Inferior parietal cortex (tissue), 1 donor: Measurements from ENCODE around the gene SMAD3.
"Not testable (repeated sequence)": the region's sequence is repeated elsewhere in the genome, so short reads cannot be mapped to it uniquely, and the experiment has no call there.

Experiments used
- DNase-seq: peaks from one replicate; pipeline ENCODE4 v3.0.0-alpha.2; 2016; ENCODE audit errors: extremely low spot score

SMAD3 gene

GRCh38 chr15:67063689-67064606 lies 1.5 kb upstream of the SMAD3 start:
- DNase-seq: no peak

GRCh38 chr15:67064607-67065530 lies 533 bp upstream of the SMAD3 start:
- no peak for DNase-seq

DNA sequence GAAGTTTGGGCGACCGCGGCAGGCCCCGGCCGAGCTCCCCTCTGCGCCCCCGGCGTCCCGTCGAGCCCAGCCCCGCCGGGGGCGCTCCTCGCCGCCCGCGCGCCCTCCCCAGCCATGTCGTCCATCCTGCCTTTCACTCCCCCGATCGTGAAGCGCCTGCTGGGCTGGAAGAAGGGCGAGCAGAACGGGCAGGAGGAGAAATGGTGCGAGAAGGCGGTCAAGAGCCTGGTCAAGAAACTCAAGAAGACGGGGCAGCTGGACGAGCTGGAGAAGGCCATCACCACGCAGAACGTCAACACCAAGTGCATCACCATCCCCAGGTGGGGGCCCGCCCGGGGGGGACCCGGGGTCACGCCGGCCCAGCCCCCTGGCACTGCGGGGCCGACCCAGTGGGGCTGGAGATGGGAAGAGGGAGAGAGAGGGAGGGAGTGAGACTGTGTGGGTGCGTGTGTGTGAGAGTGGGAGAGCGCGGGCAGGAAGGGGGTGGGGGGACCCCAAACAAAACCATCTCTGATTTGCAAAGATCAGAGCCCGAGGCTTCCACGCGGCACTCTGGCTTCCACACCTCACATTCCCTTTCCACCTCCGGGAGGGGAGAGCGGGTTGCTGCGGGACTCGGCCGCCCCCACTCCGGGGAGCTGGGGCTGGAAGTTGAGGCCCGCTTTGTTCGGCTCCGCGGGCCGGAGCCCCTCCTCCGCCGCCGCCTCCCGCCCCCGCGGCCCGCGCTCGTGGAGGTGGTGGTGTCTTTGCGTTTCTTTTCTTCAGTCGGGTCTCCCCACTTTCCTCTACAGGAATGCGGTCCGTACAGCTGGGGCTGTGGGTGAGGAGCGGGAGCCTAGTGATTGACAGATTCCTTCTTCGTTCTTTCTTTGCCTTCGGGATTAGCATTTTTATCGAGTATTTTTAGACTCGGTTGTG lies 898 bp downstream of the SMAD3 start:
- no peak for DNase-seq

DNA sequence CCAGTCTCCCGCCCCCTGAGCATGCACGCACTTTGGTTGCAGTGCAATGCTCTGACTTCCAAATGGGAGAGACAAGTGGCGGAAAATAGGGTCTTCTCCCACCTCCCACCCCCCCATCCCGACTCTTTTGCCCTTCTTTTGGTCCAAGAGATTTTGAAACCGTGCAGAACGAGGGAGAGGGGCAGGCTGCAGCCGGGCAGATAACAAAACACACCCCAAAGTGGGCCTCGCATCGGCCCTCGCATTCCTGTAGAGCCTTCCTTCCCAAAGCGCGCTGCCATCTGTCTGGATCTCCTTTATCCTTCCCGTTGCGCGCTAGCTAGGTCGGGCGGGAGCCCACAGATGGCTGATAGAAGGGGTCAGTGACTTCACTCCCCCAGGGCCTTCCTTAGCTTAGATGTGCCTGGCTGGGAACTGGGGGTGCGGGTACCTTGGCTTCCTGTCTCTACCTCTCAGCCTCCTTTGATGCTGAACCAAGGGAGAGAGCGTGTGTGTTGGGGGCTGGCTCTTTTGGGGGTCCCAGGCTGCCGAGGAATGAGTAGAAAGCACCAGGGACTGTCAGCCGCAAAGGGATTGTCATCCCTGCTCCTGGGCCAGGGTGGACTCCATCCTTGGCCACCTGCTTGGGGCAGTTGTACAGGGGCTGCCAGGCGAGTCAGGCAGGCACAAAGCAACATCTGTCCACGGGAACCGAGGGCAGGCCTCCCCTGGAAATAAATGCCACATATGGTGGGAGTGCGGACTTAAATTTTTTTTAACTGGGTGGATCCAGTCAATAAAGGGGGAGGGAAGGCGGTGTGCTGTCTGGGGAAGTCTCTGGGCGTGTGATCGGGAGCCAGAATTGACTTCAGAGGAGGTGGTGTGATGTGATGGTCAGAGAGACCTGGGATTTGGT lies 1.8 kb downstream of the SMAD3 start:
- no peak for DNase-seq

DNA sequence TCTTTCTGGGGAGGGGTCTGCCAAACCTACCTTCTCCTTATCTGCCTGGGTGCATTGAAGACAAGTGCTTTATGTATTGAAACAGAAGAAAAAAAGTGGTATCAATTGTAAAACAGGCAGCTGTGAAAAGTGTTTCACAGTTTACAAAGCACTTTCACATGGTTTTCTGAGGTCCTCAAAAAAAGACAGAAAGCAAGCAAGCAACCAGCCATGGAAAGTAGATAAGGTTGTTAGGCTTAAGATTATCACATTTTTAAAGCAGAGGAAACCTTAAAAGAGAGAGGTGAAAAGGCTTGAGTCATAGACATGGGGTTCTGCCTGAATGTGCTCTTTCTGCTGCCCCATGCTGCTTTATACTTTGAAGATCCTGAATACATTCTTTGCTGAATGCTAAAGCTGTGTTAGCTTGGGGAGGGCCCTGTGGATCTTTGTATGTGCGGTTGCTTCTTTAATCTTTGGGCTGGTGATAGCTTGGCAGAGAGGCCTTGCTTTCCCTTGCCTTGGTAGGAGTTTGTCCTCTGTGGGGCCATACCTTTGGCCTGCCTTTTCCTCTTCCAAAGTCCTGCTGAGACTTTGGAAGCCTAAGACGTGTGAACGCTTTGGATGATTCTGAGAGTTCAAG lies 2.6 kb downstream of the SMAD3 start:
- no peak for DNase-seq

DNA sequence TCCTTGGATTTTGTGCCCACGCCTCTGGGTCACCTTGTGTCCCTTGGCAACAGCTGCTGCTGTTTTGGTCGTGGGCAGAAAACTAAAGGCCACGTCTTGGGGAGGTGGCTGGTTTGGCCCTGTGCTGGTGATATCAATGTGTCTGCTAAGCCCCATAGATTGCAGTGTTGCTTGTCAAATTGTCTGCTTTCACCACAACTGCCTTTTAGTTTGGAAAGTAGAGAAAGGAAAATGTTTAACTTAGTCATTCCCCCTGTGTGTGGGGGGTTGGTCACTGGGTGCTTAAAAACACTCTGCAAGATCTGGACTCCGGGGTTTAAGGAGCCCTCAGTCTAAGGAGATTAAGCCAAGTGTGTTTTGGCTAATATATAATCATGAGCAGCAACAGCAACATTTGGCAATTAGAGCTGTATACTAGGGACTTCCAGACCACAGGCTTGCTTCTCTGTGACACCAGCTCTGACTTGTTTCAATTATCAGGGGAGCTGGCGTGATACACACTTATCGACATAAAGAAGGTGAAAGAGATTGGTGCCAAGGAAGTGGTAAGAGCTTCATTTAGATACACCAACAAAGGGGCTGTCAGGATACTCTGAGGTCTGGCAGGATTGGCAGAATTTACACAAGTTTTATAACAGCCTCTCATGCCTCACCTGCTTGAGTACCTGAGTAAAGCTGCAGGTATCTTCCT lies 3.5 kb downstream of the SMAD3 start:
- DNase-seq: no peak

DNA sequence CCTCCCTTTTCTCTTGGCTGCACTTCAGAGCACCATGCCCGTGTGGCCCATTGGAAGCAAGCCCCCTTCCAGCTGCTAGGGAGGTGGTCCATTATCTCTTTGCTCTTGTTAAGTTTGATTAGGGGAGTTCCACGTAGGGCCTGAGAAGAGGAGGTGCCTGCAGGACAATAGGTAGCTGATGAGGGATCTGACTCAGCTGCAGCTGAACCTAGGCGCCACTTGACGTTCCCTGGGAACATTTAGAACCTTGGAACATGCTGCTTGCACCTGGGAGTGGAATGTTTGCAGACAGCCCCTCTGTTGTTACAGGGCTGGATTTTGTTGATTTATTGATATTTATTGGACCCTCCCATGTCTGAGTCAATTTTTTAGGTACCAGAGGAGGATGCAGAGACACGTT lies 4.7 kb downstream of the SMAD3 start:
- DNase-seq: no peak

GRCh38 chr15:67070892-67071664 lies 5.7 kb downstream of the SMAD3 start:
- DNase-seq: no peak

GRCh38 chr15:67072442-67072841 lies 7.0 kb downstream of the SMAD3 start:
- DNase-seq: no peak

GRCh38 chr15:67072958-67073357 lies 7.6 kb downstream of the SMAD3 start:
- no peak for DNase-seq

GRCh38 chr15:67074886-67075229 lies 9.5 kb downstream of the SMAD3 start:
- DNase-seq: no peak

- DNase-seq: not testable (repeated sequence)
Measured at GRCh38 chr15:67075555-67076135, 10.2 kb downstream of the SMAD3 start.

DNA sequence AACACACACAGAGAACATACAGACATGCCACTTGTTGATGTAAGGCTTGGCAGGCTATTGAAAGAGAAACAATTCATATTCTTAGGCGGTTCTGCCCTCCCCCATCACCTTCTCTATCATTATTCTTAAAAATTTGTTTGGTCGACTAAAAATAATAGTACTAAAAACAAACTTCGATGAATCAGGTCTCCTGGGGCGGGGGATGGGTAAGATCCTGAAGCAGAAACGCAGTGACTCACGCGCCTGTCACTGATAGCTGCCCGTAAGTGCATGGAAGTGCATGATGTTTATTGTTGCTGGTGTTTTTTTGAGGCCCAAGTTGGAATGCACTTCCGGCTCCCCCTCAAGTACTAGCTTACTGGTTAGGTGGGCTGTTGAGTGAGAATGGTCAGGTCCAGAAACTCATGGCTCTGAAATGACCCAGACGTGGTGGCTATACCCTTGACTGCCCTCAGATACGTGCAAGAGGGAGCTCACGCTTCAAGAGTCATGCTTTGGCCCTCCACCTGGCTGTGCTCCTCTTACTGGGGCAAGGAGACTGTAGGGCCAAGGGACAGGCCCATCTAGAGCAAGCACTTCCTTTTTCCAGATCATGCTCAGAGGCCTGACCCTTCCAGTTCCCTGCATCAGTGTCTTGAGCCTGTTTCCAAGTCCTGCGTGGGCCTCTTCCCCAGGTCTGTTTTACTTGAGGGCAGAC lies 10.9 kb downstream of the SMAD3 start:
- no peak for DNase-seq

- DNase-seq: no peak
Measured at GRCh38 chr15:67077641-67078215, 12.3 kb downstream of the SMAD3 start.

- DNase-seq: no peak
Measured at GRCh38 chr15:67079361-67079760, 14.0 kb downstream of the SMAD3 start.

DNA sequence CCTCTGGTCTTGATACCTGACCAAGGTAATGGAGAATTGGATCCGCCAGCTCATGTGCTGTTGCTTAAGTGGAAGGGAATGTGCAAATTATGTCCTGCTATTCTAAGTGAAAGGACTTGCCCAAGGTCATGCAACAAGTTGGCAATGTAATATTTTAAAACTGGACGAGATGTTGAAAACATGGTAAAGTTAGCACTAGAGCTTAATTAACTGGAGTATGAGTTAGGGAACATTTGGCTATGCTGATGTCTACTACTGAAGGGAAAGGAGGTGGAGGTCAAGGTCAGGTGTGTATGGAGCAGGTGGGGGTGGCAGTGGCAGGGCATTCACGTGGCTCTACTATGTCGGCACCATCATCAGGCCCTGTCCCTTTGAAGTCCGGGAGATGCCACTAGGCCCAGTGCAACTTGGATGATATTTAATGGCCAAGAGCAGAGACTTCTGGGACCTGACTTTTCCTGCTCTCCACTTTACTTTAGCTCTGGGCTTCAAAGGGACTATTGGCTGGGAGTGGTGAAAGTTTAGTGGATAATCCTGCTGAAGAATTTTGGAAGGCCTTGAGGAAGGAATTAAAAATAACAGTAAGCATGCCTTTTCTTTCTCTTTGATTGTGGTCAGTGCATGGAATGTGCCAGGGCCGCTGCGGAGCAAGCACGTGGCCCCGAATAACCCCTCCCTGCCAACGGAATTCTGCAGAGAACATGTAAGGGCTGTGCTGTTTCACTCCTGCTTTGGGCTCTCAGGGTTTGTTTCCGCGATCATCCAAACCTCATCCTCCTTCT lies 14.9 kb downstream of the SMAD3 start:
- no peak for DNase-seq
